Smooth muscle cell of the brain vasculature (primary cell): ENCODE data around the gene RAP1GDS1.
"Not testable (repeated sequence)": the region's sequence is repeated elsewhere in the genome, so short reads cannot be mapped to it uniquely, and the experiment has no call there.

ENCODE experiments used
- DNase-seq: peaks from one replicate; pipeline ENCODE4 v3.0.0-alpha.2; 2012; ENCODE audit warnings: low read depth, low spot score

The RAP1GDS1 gene

DNA sequence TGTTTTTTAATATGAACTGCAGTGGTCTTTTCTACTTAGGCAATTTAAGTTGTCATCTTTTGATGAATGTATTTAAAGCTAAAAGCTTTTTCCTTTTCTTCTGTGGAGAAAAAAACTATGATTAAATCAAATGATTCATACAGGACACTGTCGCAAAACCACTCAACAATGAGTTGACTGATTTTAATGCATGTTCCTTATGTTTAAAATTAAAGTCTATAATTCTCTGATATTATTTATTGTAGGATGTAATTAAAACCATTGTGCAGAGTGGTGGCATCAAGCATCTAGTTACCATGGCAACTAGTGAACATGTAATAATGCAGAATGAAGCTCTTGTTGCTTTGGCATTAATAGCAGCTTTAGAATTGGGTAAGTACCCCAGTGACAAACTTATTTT, 172.5 kb downstream of the RAP1GDS1 start:
- no peak for DNase-seq

DNA sequence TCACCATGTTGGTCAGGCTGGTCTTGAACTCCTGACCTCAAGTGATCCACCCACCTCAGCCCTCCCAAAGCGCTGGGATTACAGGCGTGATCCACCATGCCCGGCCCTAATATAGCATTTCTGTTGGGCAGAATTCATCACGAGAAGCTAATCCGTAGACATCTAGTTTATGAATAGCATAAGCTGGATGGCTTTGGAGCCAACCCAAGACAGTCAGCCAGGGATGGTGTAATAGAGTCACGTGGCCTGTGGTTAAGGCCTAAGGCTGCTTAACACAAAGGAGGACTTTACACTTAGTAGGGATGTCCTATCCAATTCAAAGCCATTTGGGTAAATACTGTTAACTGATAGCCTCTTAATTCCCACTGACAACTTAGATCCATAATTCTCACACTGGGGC, 173.6 kb downstream of the RAP1GDS1 start:
- DNase-seq: no peak

DNA sequence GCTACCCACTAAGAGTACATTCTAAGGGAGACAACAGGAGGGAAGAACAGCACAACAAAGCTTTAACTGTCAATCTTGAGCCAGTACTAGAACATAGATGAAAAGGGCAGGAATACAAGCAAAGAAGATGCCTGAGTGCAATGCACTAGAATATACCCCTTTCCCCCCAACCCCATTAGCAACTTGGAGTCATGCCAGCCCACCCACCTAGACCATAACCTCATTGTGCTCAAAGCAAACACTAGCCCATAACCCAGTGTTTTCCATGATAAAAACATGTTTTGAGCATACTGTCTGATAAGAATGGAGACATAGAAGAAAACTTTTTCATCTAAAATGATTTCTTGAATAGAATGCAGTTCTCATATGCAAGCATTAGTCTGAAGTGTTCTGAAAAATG, 183.2 kb downstream of the RAP1GDS1 start:
- DNase-seq: no peak

DNA sequence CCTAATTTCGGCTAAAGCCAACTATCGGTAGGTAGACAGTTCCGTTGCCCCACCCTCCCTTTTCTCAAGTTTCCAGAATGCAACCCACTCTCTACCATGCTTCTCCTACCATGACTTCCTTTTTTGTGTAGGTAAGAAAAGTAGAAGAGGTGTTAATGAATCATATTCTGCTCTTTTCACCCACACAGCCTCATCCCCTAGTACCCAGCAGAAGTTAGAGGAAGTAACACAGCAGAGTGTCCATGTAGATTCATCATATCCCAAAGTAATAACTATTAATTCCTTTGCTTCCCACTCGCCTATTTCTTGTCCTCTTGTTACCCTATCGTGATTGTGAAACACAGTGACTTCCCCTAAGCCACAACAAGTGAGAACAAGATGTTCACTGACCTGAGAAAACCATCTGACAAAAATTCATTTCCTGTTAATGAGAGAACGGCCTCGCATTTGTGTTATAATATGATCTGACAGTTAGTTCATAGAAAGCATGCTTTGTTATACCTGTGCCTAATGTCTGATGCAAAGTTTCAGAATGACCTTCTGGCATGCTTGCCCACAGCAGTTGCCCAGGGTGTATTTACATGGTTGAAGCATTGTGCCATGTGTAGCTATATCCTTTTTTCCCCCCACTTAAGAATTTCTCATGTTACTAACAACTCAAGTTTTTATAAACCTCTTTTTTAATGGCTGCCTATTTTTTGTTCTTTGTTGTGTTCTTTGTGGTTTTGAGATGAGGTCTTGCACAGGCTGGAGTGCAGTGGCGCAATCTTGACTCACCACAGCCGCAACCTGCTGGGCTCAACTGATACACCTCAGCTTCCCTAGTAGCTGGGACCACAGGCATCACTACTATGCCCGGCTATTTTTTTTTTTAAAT, 185.6 kb downstream of the RAP1GDS1 start:
- peak; percentile 47 for DNase-seq

DNA sequence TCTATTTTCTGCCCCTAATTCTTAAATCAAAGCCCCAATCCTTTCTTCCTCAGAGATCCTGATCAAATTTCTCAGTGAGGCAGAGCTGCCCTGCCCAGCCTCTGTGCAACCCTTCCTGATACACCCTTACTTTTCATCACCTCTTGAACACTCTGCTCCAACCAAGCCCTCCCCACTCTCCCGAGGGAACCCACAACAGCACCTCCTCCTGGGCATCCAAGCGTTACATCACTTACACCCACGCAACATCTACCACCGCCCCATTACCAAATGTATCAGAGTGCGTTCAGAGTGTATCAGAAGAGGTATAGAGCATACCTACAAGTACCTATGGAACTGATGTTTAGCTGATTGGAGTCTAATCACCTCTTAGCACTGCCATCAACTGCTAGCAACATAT, 186.5 kb downstream of the RAP1GDS1 start:
- no peak for DNase-seq

DNA sequence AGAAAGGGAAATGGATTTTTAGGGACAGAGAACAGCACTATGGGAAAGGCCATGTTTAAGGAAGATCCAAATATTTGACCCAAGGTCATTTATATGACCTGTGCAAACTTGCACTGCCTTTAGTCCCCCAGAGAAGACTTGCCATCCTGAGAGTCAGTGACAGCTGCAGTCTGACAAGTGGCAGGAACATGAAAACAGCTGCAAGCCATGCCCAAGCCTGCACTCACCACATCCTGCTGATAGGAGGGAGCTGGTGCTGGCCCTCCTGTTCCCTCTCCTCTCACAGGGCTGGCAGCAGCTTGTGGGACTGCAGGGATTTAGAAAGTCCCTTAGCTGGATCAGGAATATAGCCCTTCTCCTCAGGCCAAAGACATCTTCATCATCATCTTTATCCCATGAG, 187.7 kb downstream of the RAP1GDS1 start:
- DNase-seq: no peak

DNA sequence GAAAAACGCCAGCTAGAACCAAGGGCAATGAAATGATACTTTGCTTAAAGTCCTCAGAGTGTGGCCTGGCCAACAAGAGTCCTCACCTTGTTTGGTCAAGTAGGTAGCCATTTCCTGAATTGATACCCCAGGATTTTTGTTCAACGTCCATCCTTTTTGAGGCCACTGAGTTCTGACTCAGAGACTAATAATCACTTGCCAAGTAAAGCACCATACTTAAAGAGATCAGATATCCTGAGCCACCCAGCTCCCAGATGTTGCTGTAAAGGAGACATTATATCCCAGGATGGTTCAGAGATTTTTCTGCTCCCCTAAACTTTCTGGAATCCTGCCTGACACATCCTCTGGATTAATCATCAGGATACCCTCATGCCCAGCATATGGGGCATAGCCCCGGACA, 190.9 kb downstream of the RAP1GDS1 start:
- DNase-seq: no peak

DNA sequence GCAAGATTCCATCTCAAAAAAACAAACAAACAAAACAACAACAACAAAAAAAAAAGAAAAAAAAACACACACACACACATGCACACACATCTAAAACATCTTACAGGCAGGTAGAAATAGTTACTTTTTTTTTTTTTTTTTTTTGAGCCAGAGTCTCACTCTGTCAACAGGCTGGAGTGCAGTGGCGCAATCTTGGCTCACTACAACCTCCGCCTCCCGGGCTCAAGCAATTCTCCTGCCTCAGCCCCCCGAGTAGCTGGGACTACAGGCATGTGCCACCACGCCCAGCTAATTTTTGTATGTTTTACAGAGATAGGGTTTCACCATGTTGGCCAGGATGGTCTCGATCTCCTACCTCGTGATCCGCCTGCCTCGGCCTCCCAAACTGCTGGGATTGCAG, 196.2 kb downstream of the RAP1GDS1 start:
- DNase-seq: not testable (repeated sequence)

DNA sequence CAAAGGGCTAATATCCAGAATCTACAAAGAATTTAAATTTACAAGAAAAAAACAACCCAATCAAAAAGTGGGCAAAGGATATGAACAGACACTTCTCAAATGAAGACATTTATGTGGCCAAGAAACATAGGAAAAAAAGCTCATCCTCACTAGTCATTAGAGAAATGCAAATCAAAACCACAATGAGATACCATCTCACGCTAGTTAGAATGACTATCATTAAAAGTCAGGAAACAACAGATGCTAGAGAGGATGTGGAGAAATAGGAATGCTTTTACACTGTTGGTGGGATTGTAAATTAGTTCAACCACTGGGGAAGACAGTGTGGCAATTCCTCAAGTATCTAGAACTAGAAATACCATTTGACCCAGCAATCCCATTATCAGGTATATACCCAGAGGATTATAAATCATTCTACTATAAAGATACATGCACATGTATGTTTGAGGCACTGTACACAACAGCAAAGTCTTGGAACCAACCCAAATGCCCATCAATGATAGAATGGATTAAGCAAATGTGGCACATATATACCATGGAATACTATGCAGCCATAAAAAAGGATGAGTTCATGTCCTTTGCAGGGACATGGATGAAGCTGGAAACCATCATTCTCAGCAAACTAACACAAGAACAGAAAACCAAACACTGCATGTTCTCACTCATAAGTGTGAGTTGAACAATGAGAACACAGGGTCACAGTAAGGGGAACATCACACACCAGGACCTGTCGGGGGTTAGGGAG, 200.1 kb downstream of the RAP1GDS1 start:
- DNase-seq: not testable (repeated sequence)

DNA sequence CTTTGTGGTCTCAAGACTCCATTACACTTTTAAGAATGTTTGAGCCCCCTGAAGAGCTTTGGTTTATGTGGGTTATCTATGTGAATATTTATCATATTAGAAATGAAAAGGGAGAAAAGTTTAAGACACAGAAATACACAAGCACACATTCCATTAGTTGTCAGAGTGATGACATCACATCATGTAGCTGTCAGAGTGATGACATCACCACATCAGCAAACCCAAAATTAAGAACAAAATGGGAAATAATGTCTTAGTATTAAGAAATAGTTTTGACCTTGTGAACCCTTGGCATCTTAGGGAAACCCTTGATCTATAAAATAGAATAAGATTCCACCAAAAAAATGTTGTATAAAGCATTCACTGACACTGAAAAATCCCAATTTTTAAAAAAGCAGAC, 201.3 kb downstream of the RAP1GDS1 start:
- no peak for DNase-seq

DNA sequence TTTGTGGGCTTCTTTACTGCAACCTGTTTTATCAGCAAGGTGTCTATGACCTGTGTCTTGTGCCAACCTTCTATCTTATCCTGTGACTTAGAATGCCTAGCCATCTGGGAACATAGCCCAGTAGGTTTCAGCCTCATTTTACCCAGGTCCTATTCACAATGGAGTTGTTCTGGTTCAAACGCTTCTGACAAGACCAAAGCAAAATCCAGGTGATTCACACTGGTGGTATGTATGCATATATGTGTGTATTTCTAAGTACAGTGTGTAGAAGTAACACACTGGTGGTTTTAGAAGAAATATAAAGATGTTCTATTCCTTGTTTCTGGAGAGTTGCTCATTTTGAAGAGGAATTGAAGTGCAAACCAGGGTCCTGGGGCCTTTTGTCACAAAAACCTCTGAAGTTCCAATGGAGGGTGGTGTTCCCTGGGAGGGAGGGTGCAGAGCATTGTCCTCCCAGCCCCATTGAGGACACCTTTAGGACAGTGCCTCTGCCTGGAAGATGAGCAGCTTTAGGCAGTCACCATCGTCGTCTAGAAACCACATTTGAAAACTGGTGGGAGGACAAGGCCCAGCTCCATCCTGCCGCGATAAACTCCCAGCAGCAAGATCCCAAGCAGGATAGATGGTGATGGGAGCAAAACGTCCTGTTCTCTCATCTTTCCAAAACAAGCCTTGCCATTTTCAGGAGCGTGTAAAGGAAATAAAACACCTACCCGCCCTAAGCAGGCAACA, 205.8 kb downstream of the RAP1GDS1 start:
- DNase-seq: no peak

DNA sequence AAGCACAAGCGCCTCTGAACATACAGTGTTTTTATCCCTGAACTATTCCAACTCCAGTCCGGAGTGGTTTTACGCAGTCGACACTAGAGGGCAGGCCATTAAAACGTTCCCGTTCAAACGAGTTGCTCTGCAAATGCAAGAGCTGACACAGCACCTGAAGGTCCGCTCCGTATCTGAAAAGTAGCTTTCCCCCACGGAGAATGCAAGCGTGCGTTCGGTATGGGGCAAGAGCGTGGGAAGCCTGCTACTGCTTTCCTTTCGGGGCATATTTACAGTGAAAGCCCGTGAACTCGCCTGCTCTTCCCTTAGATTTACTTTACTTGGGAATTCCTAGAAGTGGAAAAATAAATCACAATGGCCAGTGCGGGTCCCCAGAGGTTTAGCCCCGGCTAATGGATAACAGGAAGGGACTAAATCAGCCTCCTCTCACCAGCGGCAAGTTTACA, 206.5 kb downstream of the RAP1GDS1 start:
- peak; percentile 81 for DNase-seq

DNA sequence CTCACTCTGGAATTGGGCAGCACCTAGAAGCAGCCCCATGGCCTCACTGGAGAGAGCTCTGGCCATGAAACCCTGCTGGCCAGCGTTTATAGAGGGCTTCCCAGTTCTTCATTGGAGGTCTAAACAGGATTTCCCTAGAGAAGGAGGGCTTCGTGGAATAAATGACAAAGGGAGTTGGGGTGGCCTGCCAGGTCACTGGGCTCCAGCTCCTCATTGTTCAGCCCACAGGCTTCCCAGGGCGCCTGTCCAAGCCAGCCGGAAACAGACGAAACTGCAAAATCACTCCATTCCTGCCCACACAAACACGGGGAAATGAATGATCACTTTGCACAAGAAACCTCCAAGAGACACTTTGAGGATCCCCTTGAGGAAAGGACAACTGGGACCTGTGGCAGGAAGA, 207.5 kb downstream of the RAP1GDS1 start:
- no peak for DNase-seq

DNA sequence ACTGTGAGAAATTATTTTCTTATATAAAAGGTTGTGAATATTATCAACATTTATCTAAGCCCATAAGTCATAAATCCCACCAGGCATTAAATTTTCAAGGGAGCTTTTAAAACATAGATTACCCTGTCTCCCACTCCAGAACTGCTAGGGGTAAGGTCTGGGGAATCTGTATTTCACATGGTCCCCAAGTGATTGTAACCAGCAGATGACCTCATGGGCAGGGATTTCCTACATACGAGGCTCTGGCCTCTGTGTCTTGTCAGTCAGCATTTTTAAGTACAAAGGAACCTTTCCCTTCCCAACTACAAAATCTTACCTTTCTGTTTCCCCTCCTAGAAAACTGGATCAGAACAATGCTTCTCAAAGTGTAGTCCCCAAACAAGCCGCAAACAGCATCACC, 208.6 kb downstream of the RAP1GDS1 start:
- no peak for DNase-seq

DNA sequence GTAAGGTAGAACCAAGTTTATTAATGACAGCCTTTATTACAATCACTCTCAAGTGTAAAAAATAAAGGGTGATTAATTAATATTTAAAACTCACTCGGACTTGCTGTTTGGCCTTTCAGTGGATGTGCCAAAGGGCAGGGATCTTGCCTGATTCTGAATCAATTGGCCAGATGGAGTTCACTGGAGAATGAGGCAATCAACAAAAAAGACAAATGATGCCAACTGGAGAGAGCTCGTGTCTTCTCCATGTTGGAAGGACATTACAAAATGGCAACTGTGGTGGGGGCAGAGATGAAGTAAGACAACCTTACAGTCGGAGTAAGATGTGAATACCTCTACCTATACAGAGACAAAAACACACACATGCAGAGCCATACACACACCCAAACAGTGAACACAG, 209.2 kb downstream of the RAP1GDS1 start:
- DNase-seq: no peak

DNA sequence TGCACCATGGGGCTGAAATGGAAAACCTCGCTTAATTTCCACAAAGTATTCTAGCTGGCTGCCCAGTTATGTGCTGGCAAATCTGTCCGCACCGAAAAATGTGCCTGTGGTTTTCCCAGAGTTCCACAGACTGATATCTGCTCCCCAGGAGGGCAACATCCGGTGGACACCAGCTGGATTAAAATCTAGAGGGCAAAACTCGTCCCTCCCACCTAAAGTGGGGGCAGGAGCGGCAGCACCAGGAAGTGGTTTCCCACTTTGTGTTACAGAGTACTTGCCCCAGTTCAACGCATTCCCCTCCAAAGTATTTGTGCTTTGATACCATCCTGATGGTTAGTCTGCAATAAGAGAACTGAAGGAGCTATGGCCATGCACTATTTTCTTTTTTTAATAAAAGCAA, 209.6 kb downstream of the RAP1GDS1 start:
- DNase-seq: peak; percentile 32

DNA sequence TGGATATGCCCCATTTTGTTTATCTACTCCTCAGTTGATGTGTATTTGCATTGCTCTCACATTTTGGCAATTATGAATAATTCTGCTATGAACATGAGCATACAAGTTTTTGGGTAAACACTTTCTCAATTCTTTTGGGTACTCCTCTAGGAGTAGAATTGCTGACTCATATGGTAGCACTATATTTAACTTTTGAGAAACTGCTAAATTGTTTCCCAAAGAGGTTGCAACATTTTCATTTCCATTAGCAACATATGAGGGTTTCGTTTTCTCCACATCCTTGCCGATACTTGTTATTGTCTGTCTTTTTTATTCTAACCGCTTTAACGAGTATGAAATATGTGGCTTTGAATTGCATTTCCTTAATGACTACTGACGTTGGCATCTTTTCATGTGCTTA, 211.9 kb downstream of the RAP1GDS1 start:
- no peak for DNase-seq

DNA sequence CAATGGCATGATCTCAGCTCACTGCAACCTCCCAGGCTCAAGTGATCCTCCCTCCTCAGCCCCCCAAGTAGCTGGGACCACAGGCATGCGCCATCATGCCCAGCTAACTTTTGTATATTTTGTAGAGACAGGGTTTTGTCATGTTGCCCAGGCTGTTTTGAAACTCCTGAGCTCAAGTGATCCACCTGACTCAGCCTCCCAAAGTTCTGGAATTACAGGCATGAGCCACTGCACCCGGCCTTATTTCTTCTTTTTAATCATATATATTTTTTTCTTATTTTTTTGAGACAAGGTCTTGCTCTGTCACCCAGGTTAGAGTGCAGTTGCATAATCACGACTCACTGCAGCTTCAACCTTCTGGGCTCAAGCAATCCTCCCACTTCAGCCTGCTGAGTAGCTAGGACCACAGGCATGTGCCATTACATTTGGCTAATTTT, 213.2 kb downstream of the RAP1GDS1 start:
- DNase-seq: no peak

DNA sequence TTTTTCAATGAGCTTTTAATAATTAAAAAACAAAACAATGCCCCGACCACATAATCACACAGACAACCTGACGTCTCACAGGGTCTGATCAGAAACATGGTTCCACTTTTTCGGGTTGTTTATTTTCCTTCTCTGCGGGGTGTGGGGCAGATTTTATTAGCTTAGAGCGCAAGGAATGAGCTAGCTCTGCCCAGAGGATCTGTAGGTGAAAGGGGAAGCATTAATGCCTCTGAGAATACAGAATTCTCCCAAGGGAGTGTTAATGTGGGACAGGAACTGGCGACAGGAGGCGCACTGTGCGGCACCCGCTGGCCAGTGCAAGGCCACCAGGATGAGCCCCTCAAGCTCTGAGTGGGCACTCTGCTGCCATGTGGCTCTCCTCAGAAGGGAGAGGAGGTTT, 215.7 kb downstream of the RAP1GDS1 start:
- DNase-seq: no peak

DNA sequence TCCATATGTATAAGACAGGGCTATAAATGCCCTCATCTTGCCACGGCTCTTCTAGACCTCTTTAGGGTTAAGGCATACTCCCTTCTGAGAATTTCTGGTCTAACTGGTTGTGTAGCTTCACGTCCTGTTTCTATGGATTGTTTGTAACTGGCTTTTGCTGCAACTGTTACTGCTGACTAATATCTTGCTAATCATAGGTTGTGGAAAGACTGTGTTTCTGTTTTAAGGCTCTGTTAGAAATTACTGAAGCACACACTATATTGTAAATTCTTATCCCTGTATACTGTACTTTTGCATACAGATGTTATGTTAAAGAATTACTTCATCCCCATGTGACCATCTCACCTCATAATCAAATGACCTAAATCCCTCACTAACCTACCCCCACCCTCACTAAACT, 218.4 kb downstream of the RAP1GDS1 start:
- not testable (repeated sequence) for DNase-seq

DNA sequence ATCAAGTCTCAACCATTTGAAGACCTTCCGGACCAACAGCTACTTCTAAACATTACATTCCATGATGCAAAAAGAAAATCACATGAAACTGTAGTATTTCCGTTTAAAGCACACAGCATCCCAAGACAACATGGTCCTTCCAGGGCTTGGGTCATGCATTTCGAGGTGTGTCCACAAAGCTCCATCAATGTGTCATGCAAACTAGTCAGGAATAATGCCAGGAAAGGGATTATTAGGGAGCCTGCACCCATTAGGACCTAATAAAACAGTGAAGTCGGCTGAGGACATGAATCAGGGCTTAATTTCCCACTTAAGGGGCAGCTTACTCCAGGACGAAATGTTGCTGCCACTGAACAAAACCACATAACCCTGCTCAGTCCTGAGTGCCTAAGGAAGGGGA, 219.4 kb downstream of the RAP1GDS1 start:
- DNase-seq: no peak

DNA sequence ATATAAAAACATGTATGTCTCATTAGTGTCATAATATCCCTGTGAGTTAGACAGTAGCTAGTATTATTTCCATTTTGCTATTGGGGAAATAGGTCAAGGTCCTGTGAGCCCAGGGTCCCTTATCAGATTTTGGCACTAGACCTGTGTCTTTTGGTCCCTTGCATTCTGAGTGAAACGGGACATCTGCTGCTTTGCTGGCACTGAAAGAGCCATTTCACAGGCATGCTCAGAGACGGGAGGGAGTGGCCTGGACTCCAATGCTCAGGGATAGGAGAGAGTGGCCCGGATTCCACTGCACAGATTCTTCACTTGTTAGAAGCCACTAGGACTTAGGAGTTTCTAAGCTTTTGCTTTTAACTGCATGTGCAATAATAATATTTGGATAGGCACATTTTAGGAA, 220.0 kb downstream of the RAP1GDS1 start:
- no peak for DNase-seq
